ENCODE results near the gene HS2ST1. TPM values are rescaled to one million over a fixed set of nuclear protein-coding genes. Genes with fewer than 3 reads are reported as not detected.

The HS2ST1 gene
- total and polyA plus RNA-seq, 7 donors, result 2.4 to 13.7 (median 10.0) TPM

DNA sequence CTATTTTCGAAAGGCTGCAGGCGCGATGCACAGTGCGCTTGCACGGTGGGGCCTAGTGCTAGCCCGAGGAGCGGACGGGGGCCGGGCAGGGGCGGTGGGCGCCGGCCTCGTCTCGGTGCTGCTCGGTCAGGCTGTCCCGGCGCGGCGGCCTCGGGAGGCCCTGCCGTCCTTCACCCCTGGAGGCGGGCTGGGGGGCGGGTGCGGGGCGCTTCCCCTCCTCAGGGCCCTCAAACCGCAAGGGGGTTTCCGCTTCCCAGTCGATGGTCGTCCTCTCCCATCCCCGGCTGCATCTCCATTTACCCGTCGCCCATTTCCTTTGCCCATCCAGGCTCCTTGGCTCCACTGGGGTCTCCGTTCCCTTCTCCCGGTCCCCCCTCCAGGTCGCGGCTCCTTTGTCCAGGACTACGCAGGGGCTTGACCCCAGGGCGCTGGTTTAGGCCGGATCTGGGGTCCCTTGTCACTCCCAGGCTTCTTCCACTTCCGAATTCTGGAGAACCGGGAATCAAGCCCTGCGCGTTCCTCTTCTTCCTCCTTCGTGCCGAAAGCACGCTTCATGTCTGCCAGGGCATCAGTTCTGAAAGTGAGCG is 217.9 kb downstream of the HS2ST1 start:
- 48 to 74% methylated on average over 47 of the region's 47 CpGs for WGBS, 2 donors
- H3K4me3 ChIP-seq, result peak overlapping the region in 3 of 4 donors; percentile 42 to 54 (median 51)
- H3K36me3 ChIP-seq, result no peaks in the 10 kb centered on the region
- peak overlapping the region; percentile 6 to 57 (median 20) for H3K27ac ChIP-seq
- H3K9me3 ChIP-seq, result no peaks in the 10 kb centered on the region
- DNase-seq, result no peak
- TF ChIP-seq EP300 (IDR thresholded peaks at IDR 0.05) (no peak), POLR2A (IDR thresholded peaks at IDR 0.05) (no peak), CTCF (IDR thresholded peaks at IDR 0.05) (no peak), POLR2AphosphoS5 (IDR thresholded peaks at IDR 0.05) (no peak)
- intact Hi-C loops (cut with DNase I), result loop anchor here (5.0 kb wide), 2 partner anchors 195 to 820 kb away; partner anchors contain the start of gene LMO4
- H3K27me3 ChIP-seq, result no peaks in the 10 kb centered on the region
- peaks cover 0 to 12% (median 7%) of the 10 kb centered on the region in 4 donors for H3K4me1 ChIP-seq

GRCh38 chr1:87134061-87134460 is 219.6 kb downstream of the HS2ST1 start:
- H3K36me3 ChIP-seq, result no peaks in the 10 kb centered on the region
- intact Hi-C loops (cut with DNase I), result loop anchor here (5.0 kb wide), 2 partner anchors 193 to 818 kb away; partner anchors contain the start of gene LMO4
- no peak for TF ChIP-seq POLR2AphosphoS5 (IDR thresholded peaks at IDR 0.05)
- TF ChIP-seq EP300 (IDR thresholded peaks at IDR 0.05), result no peak
- TF ChIP-seq CTCF (IDR thresholded peaks at IDR 0.05), result no peak
- TF ChIP-seq POLR2A (IDR thresholded peaks at IDR 0.05), result no peak
- DNase-seq, result no peak
- no peaks in the 10 kb centered on the region for H3K9me3 ChIP-seq
- peaks cover 0 to 12% (median 7%) of the 10 kb centered on the region in 4 donors for H3K4me1 ChIP-seq
- WGBS, 2 donors, result 86 to 88% methylated on average over 6 of the region's 6 CpGs
- H3K27ac ChIP-seq, result no peak overlapping the region
- H3K4me3 ChIP-seq, result no peak overlapping the region
- H3K27me3 ChIP-seq, result no peaks in the 10 kb centered on the region

GRCh38 chr1:87134625-87135328 is 220.3 kb downstream of the HS2ST1 start:
- Histone ChIP-seq H3K36me3 (no peaks in the 10 kb centered on the region), H3K9me3 (no peaks in the 10 kb centered on the region), H3K27me3 (no peaks in the 10 kb centered on the region), H3K4me1 (peaks cover 0 to 12% (median 7%) of the 10 kb centered on the region in 4 donors), H3K27ac (no peak overlapping the region), H3K4me3 (no peak overlapping the region)
- intact Hi-C loops (cut with DNase I), result loop anchor here (5.0 kb wide), 2 partner anchors 193 to 818 kb away; partner anchors contain the start of gene LMO4
- 52 to 75% methylated on average over 9 of the region's 9 CpGs for WGBS, 2 donors
- TF ChIP-seq POLR2AphosphoS5 (IDR thresholded peaks at IDR 0.05) (no peak), CTCF (IDR thresholded peaks at IDR 0.05) (no peak), POLR2A (IDR thresholded peaks at IDR 0.05) (no peak), EP300 (IDR thresholded peaks at IDR 0.05) (no peak)
- no peak for DNase-seq

GRCh38 chr1:87135329-87135712 is 220.9 kb downstream of the HS2ST1 start:
- no peak overlapping the region for H3K4me3 ChIP-seq
- no peaks in the 10 kb centered on the region for H3K27me3 ChIP-seq
- intact Hi-C loops (cut with DNase I), result no loop called here
- peaks cover 0 to 12% (median 7%) of the 10 kb centered on the region in 4 donors for H3K4me1 ChIP-seq
- DNase-seq, result no peak
- no peak overlapping the region for H3K27ac ChIP-seq
- WGBS, 2 donors, result 95% methylated on average over 11 of the region's 11 CpGs
- TF ChIP-seq EP300 (IDR thresholded peaks at IDR 0.05) (no peak), POLR2A (IDR thresholded peaks at IDR 0.05) (no peak), CTCF (IDR thresholded peaks at IDR 0.05) (no peak), POLR2AphosphoS5 (IDR thresholded peaks at IDR 0.05) (no peak)
- no peaks in the 10 kb centered on the region for H3K9me3 ChIP-seq
- H3K36me3 ChIP-seq, result no peaks in the 10 kb centered on the region

All from sigmoid colon (tissue), 7 donors.